SK-N-SH (cell line): Measurements from ENCODE around the gene ABCC12. TPM values are rescaled to one million over a fixed set of nuclear protein-coding genes. Genes with fewer than 3 reads are reported as not detected.

Source experiments
- CTCF ChIA-PET: fragments of 300-600, 350-600 bp; formaldehyde crosslinking; extraction: SDS; loops from one replicate; lab custom pipeline; 2021; lab: Yijun Ruan, JAX
- POLR2A ChIA-PET: fragments of 350-600 bp; sonication (Branson Sonifier 250); formaldehyde crosslinking; extraction: SDS; loops from one replicate; lab custom pipeline; 2020; ENCODE audit warnings: antibody characterized with exemption, inconsistent platforms; lab: Yijun Ruan, JAX
- DNase-seq: peaks from one replicate; pipeline ENCODE4 v3.0.0; 2012
- H2AFZ ChIP-seq: fragments of 200-600 bp; sonication (generic); 2 replicates; pipeline ENCODE4 v1.8.1; 2016; ENCODE audit warnings: antibody characterized with exemption, mild to moderate bottlenecking, low read depth
- H3F3A ChIP-seq: fragments of 200-600 bp; sonication (generic); replicated peaks from 2 replicates; pipeline ENCODE3; 2016; ENCODE audit warnings: antibody characterized with exemption, mild to moderate bottlenecking; ENCODE audit not compliant: insufficient read depth
- H3K27ac ChIP-seq, 2 experiments: fragments of 200-500 bp in 1 of 2; fragments of 200-600 bp in 1 of 2; sonication (Bioruptor generic) in 1 of 2; sonication (generic), shearing (Covaris generic) in 1 of 2; 2 replicates each; pipeline versions ENCODE4 v1.5.1 to v1.6.1; 2014 to 2016; ENCODE audit warnings: low read depth in 2 of 2, inconsistent platforms in 1 of 2, low read length in 1 of 2, mild to moderate bottlenecking in 1 of 2, mixed read lengths in 1 of 2
- H3K27me3 ChIP-seq: fragments of 200-600 bp; sonication (generic), shearing (Covaris generic); 2 replicates; pipeline ENCODE4 v1.6.1; 2016; ENCODE audit warnings: mixed run types; ENCODE audit not compliant: insufficient read depth
- H3K36me3 ChIP-seq, 2 experiments: fragments of 200-500 bp in 1 of 2; fragments of 200-600 bp in 1 of 2; sonication (Bioruptor generic) in 1 of 2; sonication (generic) in 1 of 2; replicated peaks in 1 of 2; 2 replicates each; pipeline versions ENCODE3 to v1.5.1; 2014 to 2016; ENCODE audit warnings: low read length in 1 of 2, mild to moderate bottlenecking in 1 of 2; ENCODE audit not compliant: insufficient read depth in 2 of 2, control insufficient read depth in 1 of 2
- H3K4me1 ChIP-seq, 2 experiments: fragments of 200-500 bp in 1 of 2; fragments of 200-600 bp in 1 of 2; sonication (Bioruptor generic) in 1 of 2; sonication (generic), shearing (Covaris generic) in 1 of 2; 2 replicates each; pipeline versions ENCODE4 v1.5.1 to v1.6.1; 2014 to 2016; ENCODE audit warnings: low read depth in 1 of 2, low read length in 1 of 2, mixed run types in 1 of 2; ENCODE audit not compliant: insufficient read depth in 2 of 2, control insufficient read depth in 1 of 2
- H3K4me2 ChIP-seq: fragments of 200-600 bp; sonication (generic), shearing (Covaris generic); 2 replicates; pipeline ENCODE4 v1.6.1; 2017; ENCODE audit warnings: mixed run types
- H3K4me3 ChIP-seq, 2 experiments: fragments of 200-500 bp in 1 of 2; fragments of 200-600 bp in 1 of 2; sonication (Bioruptor generic) in 1 of 2; sonication (generic), shearing (Covaris generic) in 1 of 2; 2 replicates each; pipeline versions ENCODE4 v1.5.1 to v1.8.1; 2014 to 2016; ENCODE audit warnings: low read depth in 2 of 2, inconsistent platforms in 1 of 2, low read length in 1 of 2, mild to moderate bottlenecking in 1 of 2, mixed read lengths in 1 of 2, moderate library complexity in 1 of 2
- H3K79me2 ChIP-seq: fragments of 200-600 bp; sonication (generic); 2 replicates; pipeline ENCODE4 v1.8.1; 2017; ENCODE audit warnings: mild to moderate bottlenecking; ENCODE audit not compliant: insufficient read depth
- H3K9ac ChIP-seq: fragments of 200-600 bp; sonication (generic); 2 replicates; pipeline ENCODE4 v1.6.1; 2017; ENCODE audit warnings: mixed run types
- H3K9me2 ChIP-seq: fragments of 200-600 bp; sonication (generic); 2 replicates; pipeline ENCODE4 v1.6.1; 2017; ENCODE audit warnings: mixed run types
- H3K9me3 ChIP-seq: fragments of 200-600 bp; sonication (generic); 2 replicates; pipeline ENCODE4 v1.6.1; 2017; ENCODE audit warnings: mixed run types, mild to moderate bottlenecking, moderate library complexity
- H4K20me1 ChIP-seq: fragments of 200-600 bp; sonication (generic); 2 replicates; pipeline ENCODE4 v1.6.1; 2017; ENCODE audit warnings: mild to moderate bottlenecking, mixed run types; ENCODE audit not compliant: insufficient read depth
- FOSL2 ChIP-seq: IDR thresholded peaks from 2 replicates; pipeline ENCODE4 v1.4.0; 2012; ENCODE audit warnings: low read depth, mild to moderate bottlenecking, moderate library complexity, borderline replicate concordance
- GATA2 ChIP-seq: sonication (generic); formaldehyde crosslinking; IDR thresholded peaks from 2 replicates; pipeline ENCODE4 v1.5.0; 2020; ENCODE audit warnings: mild to moderate bottlenecking, missing genetic modification reagents
- NFIC ChIP-seq: IDR thresholded peaks from 2 replicates; pipeline ENCODE4 v1.4.0; 2012; ENCODE audit warnings: borderline replicate concordance
- NRF1 ChIP-seq: IDR thresholded peaks from 2 replicates; pipeline ENCODE4 v1.6.1; 2012; ENCODE audit warnings: low read depth, mild to moderate bottlenecking, low read length
- POLR2AphosphoS5 ChIP-seq: IDR thresholded peaks from 2 replicates; pipeline ENCODE4 v1.6.1; 2012; ENCODE audit warnings: low read depth, low read length
- RAD21 ChIP-seq: IDR thresholded peaks from 2 replicates; pipeline ENCODE4 v1.6.1; 2012; ENCODE audit warnings: mild to moderate bottlenecking, low read length
- RXRA ChIP-seq: IDR thresholded peaks from 2 replicates; pipeline ENCODE4 v1.4.0; 2012; ENCODE audit warnings: low read depth, mild to moderate bottlenecking, borderline replicate concordance
- SMC3 ChIP-seq: IDR thresholded peaks from 2 replicates; pipeline ENCODE4 v1.6.1; 2012; ENCODE audit warnings: low read depth, low read length, improper control_type of control experiment
- WGBS: methylation state at CpG from one replicate; pipeline ENCODE4 v1.1.6; 2017; ENCODE audit warnings: low lambda C conversion rate; 5-methylcytosine and 5-hydroxymethylcytosine counted together
- polyA plus RNA-seq, 3 experiments: library from polyadenylated mRNA; depleted of rRNA; stranded (reverse); fragments of >200 nt; gene quantifications; 2 replicates each; pipeline ENCODE4 v1.2.3, GENCODE V29; 2012
- TF ChIP-seq, protein P1 (sequence below): fragments of 200-600 bp; sonication (generic); IDR thresholded peaks from 2 replicates; pipeline ENCODE4 v1.6.1; 2017; ENCODE audit warnings: antibody characterized with exemption, mild to moderate bottlenecking, moderate library complexity
- TF ChIP-seq, protein P2 (sequence below): IDR thresholded peaks from 2 replicates; pipeline ENCODE4; 2012

Gene ABCC12
- polyA plus RNA-seq, 1 of the 3 experiments (the other 2 are of a cell fraction), result not detected

DNA sequence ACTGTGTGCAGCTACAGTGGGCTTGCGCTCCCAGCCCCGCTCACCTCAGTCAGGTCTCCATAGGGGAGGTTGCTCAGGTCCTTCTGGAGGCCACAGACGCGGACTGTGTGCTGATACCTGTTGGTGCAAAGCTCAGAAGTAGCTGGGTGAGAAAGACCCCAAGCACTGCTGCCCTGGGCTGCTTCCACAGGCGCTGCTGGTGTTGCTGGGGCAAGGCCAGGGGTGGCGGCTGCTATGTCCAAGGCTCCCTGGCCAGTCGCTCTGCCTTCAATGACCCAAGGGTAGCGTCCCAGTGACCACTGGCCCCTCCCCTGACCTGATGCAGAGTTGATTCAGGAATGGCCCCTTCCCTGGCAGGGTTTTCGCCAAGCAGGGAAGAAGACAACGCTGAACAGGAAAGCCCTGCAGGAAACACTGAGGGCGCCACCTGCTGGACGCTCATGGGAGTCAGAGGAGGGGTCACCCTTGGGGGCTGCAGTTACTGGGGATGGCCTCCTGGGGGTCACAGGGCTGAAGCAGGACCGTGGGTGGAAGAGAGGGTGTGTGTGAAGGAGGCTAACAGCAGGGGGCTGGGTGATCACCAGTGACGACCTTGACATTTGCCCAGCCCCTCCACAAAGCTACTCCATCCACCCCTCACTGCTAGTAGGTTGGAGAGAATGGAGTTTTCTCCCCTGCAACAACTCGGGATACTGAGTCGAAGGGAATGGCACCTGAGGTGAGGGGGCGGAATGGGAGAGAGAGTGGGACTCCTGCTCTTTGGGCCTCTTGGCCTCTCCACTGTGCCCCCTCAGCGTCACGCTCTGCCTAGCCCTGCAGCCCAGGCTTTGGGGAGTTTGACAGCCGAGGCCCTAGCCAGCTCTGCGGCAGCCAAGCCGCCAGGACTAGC is 38.3 kb downstream of the ABCC12 start:
- ChIA-PET POLR2A (no interaction called here), CTCF (interaction anchor here (0.5 to 2.9 kb wide), 38 partner anchors 9 to 1198 kb away, joined by 3 to 23 read pairs (median 3); partner anchors contain the start of genes ITFG1, NETO2 and PHKB)
- Histone ChIP-seq H3F3A (peaks cover 6% of the 10 kb centered on the region), H3K9me2 (no peaks in the 10 kb centered on the region), H3K4me3 (peak overlapping the region in 1 of 2 experiments; percentile 36; a peak in 1 of 4 replicates), H4K20me1 (no peaks in the 10 kb centered on the region), H3K4me2 (no peak overlapping the region), H3K27me3 (no peaks in the 10 kb centered on the region), H3K27ac (no peak overlapping the region), H2AFZ (no peak overlapping the region), H3K36me3 (no peaks in the 10 kb centered on the region), H3K9ac (no peak overlapping the region), H3K79me2 (no peaks in the 10 kb centered on the region), H3K9me3 (no peaks in the 10 kb centered on the region), H3K4me1 (peaks cover 9 to 19% of the 10 kb centered on the region in 2 experiments; a peak in 2 of 4 replicates)
- DNase-seq, result peak; percentile 92
- peak; percentile 73 for TF ChIP-seq RAD21
- TF ChIP-seq, protein P1, sequence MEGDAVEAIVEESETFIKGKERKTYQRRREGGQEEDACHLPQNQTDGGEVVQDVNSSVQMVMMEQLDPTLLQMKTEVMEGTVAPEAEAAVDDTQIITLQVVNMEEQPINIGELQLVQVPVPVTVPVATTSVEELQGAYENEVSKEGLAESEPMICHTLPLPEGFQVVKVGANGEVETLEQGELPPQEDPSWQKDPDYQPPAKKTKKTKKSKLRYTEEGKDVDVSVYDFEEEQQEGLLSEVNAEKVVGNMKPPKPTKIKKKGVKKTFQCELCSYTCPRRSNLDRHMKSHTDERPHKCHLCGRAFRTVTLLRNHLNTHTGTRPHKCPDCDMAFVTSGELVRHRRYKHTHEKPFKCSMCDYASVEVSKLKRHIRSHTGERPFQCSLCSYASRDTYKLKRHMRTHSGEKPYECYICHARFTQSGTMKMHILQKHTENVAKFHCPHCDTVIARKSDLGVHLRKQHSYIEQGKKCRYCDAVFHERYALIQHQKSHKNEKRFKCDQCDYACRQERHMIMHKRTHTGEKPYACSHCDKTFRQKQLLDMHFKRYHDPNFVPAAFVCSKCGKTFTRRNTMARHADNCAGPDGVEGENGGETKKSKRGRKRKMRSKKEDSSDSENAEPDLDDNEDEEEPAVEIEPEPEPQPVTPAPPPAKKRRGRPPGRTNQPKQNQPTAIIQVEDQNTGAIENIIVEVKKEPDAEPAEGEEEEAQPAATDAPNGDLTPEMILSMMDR, result peak; percentile 88
- TF ChIP-seq POLR2AphosphoS5, result no peak
- TF ChIP-seq SMC3, result peak; percentile 74
- WGBS, result 61% methylated on average over 12 of the region's 22 CpGs

DNA sequence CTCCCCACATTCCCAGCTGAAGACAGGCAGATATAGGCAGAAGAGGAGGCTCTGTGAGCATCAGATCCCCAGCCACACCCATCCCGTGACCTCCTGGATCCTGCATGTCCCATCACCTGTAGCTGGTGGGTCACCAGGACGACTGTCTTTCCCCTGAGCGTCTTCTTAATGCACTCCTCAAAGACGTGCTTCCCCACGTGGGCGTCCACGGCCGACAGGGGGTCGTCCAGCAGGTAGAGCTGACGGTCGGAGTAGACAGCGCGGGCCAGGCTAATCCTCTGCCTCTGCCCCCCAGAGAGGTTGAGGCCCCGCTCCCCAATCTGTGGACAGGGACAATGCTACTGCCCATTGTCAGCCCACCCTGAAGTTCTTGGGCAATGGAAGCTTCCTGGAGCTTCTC is 40.5 kb downstream of the ABCC12 start:
- ChIA-PET POLR2A (no interaction called here), CTCF (interaction anchor here (0.8 to 2.0 kb wide), 4 partner anchors 41 to 973 kb away, joined by 3 to 18 read pairs (median 4); partner anchors contain the start of gene ABCC12)

More for the DNA sequence above, 40.5 kb downstream of the ABCC12 start:
- peaks cover 0 to 12% of the 10 kb centered on the region in 2 experiments; a peak in 1 of 4 replicates for H3K4me1 ChIP-seq
- H3K9me2 ChIP-seq, result no peaks in the 10 kb centered on the region
- no peak overlapping the region for H3K4me2 ChIP-seq
- H3K4me3 ChIP-seq, result no peak overlapping the region
- TF ChIP-seq GATA2 (no peak), RXRA (no peak), NRF1 (no peak), NFIC (no peak), FOSL2 (no peak)
- TF ChIP-seq, protein P1, result no peak
- TF ChIP-seq, protein P2, sequence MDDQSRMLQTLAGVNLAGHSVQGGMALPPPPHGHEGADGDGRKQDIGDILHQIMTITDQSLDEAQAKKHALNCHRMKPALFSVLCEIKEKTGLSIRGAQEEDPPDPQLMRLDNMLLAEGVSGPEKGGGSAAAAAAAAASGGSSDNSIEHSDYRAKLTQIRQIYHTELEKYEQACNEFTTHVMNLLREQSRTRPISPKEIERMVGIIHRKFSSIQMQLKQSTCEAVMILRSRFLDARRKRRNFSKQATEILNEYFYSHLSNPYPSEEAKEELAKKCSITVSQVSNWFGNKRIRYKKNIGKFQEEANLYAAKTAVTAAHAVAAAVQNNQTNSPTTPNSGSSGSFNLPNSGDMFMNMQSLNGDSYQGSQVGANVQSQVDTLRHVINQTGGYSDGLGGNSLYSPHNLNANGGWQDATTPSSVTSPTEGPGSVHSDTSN, result no peak
- H3K79me2 ChIP-seq, result no peaks in the 10 kb centered on the region
- no peaks in the 10 kb centered on the region for H3F3A ChIP-seq
- WGBS, result 91% methylated on average over 13 of the region's 14 CpGs
- DNase-seq, result no peak
- no peaks in the 10 kb centered on the region for H3K36me3 ChIP-seq
- no peak overlapping the region for H2AFZ ChIP-seq
- H3K9me3 ChIP-seq, result no peaks in the 10 kb centered on the region
- H3K27me3 ChIP-seq, result no peaks in the 10 kb centered on the region; the same call in 1 of the 2 replicates
- H3K9ac ChIP-seq, result no peak overlapping the region
- H3K27ac ChIP-seq, result no peak overlapping the region
- no peaks in the 10 kb centered on the region for H4K20me1 ChIP-seq
